ENCODE data around the gene COX7A1.
"Not testable (repeated sequence)": the region's sequence is repeated elsewhere in the genome, so short reads cannot be mapped to it uniquely, and the experiment has no call there.

Gene COX7A1

GRCh38 chr19:36152352-36153091 is at the start of gene COX7A1:
COX7A1 (minus strand) TSS chr19:36152447; CDS start chr19:36152407, 40 bp downstream.
- no peak for DNase-seq

DNA sequence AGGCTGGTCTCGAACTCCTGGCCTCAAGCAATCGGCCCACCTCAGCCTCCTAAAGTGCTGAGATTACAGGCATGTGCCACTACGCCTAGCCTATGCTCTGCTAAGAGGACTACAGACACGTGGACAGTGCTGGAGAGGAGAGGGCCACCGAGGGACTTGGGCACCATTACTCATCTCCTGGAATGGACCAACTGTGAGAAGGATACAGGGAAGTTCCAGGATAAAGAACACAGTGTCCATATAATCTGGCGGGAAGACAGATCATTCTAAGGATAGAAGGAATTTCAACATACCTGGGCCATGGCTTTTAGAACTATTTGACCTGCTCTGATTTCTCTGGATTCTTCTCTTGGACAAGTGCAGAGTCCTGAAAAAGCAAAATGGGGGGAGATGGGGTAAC is 49.4 kb upstream of the COX7A1 start:
- DNase-seq = no peak

DNA sequence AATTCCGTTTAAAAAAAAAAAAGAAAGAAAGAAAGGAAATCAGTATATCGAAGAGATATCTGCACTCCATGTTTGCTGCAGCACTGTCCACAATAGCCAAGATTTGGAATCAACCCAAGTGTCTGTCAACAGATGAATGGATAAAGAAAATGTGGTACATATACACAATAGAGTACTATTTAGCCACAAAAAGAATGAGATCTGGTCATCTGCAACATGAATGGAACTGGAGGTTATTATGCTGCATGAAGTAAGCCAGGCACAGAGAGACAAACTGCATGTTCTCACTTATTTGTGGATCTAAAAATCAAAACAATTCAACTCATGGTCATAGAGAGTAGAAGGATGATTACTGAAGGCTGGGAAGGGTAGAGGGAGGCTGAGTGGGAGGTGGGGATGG is 45.9 kb upstream of the COX7A1 start:
- DNase-seq = no peak

DNA sequence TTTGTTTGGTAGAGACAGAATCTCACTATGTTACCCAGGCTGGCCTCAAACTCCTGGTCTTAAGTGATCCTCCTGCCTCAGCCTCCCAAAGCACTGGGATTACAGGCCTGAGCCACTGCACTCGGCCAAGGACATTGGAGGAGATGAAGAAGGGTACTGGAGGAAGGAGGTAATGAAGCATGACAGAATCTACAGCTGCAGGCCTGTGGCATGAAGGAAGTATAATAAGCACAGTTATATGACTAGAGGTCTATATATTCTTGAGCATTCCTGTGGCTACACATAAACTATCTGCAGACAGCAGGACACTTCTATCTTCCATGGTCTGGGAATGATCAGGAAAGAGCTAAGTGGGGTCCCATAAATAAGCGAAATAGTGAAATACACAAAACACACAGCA is 44.0 kb upstream of the COX7A1 start:
- no peak for DNase-seq

GRCh38 chr19:36186722-36187121 is 34.5 kb upstream of the COX7A1 start:
- DNase-seq = not testable (repeated sequence)

DNA sequence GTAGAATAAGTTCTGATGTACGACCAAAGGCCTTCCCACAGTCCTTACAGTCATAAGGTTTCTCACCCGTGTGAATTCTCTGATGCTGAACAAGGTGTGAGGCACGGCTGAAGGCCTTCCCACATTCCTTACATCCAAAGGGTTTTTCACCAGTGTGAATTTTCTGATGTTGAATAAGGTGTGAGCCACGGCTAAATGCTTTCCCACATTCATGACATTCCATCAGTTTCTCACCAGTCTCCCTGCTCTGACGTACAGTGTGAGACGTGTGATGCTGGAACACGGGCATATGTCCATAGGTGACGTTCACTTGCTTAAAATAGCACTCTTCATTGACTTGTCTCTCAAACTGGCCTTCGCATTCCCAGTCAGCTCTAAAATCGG is 31.0 kb upstream of the COX7A1 start:
- no peak for DNase-seq

DNA sequence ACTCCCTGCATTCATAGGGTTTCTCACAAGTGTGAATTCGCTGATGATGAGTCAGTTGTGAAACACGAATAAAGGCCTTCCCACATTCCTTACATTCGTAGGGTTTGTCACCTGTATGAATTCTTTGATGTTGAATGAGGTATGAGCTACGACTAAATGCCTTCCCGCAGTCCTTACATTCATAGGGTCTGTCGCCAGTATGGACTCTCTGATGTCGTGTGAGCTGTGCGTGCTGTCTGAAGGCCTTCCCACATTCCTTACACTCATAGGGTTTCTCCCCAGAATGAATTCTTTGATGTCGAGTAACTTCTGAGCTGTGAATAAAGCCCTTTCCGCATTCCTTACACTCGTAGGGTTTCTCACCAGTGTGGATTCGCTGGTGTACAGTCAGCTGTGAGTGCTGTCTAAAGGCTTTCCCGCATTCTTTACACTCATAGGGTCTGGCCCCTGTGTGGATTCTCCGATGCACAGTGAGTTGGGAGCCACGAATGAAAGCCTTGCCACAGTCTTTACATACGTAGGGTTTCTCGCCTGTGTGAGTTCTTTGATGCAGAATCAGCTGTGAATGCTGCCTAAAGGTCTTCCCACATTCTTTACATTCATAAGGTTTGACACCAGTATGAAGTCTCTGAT is 30.5 kb upstream of the COX7A1 start:
- no peak for DNase-seq

GRCh38 chr19:36179077-36179476 is 26.8 kb upstream of the COX7A1 start:
- not testable (repeated sequence) for DNase-seq

GRCh38 chr19:36173846-36174245 is 21.6 kb upstream of the COX7A1 start:
- DNase-seq = not testable (repeated sequence)

DNA sequence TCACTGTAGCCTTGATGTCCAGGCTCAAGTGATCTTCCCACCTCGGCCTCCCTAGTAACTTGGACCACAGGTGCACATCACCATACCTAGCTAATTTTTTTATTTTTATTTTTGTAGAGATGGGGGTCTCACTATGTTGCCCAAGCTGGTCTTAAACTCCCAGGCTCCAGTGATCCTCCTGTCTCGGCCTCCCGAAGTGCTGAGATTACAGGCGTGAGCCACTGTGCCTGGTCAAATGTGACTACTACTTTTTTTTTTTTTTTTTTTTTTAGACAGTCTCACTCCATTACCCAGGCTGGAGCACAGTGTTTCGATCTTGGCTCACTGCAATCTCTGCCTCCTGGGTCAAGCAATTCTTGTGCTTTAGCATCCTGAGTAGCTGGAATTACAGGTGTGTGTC is 20.6 kb upstream of the COX7A1 start:
- DNase-seq = no peak

DNA sequence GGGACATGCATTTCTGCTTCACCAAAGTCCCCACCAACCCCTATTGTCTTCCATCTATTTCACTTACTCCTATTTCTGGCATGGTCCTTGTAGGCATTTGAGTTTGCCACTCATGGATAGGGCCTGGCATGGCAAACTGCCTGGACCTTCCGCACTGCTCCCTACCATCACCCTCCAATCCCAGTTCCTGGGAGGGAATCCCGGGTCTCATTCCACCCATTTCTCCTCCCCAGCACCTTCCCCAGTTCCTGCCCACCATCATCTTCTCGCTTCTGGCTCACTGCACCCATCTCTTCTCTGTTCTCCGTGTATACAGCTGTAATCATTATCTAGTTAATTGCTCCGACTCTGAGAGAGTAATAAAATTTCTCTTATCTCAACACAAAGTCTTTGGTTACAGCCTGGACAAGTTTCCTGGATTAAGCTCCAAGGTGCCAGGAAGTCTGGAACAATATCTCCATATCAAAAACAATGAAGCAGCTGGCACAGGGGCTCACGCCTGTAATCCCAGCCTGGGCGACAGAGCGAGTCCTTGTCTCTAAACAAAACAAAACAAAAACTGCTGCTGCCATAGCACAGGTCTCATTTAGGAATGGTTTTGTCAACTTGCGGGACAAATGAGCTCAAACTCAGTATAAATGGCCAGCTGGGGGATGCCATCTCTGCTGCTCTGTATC is 17.0 kb upstream of the COX7A1 start:
- DNase-seq = no peak

DNA sequence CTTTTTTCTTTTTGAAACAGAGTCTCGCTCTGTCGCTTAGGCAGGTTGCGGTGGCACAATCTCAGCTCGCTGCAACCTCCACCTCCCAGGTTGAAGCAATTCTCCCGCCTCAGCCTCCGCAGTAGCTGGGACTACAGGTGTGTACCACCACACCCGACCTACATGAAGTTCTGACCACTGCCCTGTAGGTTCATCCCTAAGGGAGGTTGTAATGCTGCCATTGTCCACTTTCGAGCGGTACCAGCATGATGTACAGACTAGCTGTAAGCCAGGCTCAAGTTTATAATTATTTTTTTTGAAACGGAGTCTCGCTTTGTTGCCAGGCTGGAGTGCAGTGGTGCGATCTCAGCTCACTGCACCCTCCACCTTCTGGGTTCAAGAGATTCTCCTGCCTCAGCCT is 11.6 kb upstream of the COX7A1 start:
- DNase-seq = no peak

DNA sequence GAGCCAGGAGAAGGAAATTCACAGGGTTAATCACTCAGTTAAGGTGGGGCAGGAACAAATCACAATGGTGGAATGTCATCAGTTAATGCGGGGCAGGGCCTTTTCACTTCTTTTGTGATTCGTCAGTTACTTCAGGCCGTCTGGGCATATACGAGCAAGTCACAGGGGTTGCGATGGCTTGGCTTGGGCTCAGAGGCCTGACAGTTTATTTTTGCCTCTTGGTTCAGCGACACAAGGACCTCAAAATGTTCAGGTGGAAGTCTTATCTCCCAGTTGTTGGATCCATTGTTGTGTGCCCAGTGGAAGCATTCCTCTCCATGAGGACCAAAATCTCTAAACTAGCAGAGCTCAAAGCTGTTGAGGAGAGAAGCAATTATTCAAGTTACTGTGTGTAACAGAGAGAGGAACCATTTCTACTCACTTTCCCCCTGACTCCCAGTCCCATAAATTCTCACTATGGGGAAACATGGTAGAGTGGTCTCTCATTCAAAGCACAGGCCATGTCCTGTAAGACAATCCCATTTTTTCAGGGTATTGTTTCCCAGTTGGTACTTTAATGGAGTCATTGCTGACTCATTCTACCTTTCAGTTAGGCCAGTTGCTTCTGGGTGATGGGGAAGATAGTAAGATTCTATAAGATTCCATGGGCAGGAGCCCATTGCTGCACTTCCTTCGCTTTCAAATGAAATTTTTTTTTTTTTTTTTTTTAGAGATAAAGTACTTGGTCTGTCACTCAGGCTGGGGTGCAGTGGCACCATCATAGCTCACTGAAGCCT is 8.8 kb upstream of the COX7A1 start:
- no peak for DNase-seq

DNA sequence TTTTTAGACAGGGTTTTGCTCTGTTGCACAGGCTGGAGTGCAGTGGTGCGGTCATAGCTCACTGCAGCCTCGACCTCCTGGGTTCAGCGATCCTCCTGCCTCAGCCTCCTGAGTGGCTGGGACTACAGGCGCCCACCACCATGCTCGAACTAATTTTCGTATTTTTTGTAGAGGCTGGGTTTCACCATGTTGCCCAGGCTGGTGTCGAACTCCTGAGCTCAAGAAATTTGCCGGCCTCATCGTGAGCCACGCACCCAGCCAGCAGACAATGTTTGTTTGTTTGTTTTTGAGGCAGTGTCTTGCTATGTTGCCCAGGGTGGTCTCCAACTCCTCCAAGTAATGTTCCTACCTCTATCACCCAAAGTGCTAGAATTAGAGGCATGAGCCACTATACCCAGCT is 879 bp upstream of the COX7A1 start:
- no peak for DNase-seq

DNA sequence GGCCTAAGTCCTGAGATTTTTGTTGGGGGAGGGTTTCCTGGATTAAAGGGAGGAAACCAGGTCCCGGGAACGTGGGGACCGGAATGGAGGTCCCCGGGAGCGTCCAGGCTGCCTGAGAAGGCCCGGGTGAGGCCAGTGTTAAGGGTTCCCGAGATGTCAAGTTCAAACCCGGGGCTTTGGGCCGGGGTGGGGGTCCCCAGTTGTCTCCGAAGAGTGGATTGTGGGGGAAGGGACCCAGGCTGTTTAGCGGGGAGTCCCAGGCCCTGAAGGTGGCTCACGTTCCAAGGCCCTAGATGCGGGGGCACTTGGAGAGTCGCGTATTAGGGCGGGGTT is 262 bp downstream of the COX7A1 start:
- DNase-seq = no peak

DNA sequence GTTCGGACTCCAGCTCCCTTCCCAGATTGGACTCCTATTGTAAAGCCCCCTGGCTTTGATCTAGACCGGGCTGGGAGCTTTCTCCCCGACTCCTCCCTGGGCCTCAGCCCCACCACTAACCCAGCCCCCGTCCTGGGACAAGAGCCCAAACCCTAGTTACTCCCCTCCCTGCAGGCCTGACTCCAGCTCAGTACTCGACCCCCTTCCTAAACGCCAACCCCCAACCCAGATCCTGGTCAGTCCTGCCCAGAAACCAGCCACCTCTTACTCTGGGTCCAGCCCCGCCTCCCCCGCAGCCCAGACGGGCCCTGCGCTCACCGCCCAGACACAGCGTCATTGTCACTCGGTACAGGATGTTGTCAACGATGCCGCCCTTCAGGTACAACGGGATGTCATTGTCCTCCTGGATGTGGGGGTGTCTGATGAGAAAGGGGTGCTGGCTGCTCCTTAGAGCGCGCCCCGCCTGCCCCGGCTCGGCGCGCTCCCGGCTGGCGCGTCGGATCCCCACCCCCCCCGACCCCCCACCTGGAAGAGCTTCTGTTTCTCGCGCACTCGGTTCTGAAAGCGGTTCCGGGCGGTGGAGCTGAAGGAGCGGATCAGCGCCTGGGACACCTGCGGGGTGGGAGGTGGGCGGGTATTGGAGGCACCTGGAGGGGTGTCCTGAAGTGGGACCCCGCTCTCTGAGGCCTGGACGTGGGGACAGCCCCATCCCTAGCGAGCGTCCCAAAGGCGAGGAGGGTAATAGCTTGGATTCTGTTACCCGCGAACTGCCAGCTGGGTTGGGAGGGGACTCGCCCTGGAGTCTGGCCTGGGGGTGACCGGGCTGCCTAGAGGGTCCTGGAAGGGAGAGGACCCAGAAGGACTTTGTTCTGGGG is 866 bp downstream of the COX7A1 start:
- DNase-seq = no peak

- DNase-seq = no peak
Observed at GRCh38 chr19:36150586-36150985, 1.7 kb downstream of the COX7A1 start.

DNA sequence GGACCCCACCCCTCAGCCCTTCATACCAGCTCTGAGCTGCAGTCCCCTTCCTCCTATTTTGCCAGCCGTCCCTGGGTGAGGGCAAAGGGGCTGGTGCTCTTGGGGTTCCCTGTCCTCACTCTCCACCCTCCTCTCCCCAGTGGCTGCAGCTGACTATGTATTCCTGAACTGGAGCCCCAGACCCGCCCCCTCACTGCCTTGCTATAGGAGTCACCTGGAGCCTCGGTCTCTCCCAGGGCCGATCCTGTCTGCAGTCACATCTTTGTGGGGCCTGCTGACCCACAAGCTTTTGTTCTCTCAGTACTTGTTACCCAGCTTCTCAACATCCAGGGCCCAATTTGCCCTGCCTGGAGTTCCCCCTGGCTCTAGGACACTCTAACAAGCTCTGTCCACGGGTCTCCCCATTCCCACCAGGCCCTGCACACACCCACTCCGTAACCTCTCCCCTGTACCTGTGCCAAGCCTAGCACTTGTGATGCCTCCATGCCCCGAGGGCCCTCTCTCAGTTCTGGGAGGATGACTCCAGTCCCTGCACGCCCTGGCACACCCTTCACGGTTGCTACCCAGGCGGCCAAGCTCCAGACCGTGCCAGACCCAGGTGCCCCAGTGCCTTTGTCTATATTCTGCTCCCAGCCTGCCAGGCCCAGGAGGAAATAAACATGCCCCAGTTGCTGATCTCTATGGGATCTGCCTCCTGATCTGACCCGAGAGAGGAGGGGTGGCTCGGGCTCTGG is 2.4 kb downstream of the COX7A1 start:
- no peak for DNase-seq

- DNase-seq = no peak
Observed at GRCh38 chr19:36144624-36145023, 7.6 kb downstream of the COX7A1 start.

DNA sequence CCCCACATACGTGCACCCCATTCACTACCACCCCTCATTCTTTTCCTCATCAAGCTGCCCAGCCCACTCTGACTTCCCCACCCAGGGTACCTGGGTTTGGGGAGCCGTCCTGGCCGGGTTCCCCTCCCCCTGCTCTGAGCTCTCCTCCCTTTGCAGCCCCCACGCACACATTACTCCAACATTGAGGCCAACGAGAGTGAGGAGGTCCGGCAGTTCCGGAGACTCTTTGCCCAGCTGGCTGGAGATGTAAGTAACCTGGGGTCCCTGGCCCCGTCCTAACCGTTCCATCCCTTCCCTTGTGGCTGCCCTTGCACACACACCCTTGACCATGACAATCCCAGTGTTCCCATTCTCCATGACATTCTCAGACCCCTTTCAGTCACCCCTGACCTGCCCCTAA is 9.8 kb downstream of the COX7A1 start:
- DNase-seq = no peak

DNA sequence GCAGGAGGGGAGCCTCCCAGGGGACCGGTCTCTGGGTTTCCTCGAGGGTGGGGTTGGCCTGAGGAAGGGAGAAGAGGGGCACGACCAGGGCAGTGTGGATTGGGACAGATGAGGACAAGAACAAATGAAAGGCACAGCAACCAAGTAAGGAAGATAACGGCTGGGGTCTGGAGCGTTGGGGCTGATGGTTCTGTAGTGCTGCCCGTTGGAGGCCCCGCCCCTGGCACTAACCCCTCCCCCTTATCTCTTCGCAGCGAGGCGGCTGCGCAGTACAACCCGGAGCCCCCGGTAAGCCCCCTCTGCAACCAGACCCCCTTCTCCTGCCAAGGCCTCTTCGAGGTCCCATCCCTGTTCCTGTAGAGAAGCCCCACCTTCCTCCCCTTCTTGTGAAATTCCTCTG is 10.2 kb downstream of the COX7A1 start:
- no peak for DNase-seq

Data from CD4-positive, alpha-beta T cell treated with Interleukin-12 subunit alpha and Interleukin-12 subunit beta, for 1 hour (primary cell).